Left ventricle myocardium inferior (tissue), 1 donor: ENCODE measurements around the gene GRID1. TPM values are rescaled to one million over a fixed set of nuclear protein-coding genes. Genes with fewer than 3 reads are reported as not detected.
"Not testable (repeated sequence)": the region's sequence is repeated elsewhere in the genome, so short reads cannot be mapped to it uniquely, and the experiment has no call there.

Experiments used
- DNase-seq: peaks from one replicate; pipeline ENCODE4 v3.0.0-alpha.2; 2020
- H3K27ac ChIP-seq: fragments of 200-600 bp; replicated peaks from 2 replicates; pipeline ENCODE4 v1.8.0; 2021
- H3K27me3 ChIP-seq: fragments of 200-600 bp; 2 replicates; pipeline ENCODE4 v1.8.0; 2021; ENCODE audit warnings: low read depth
- H3K36me3 ChIP-seq: fragments of 200-600 bp; 2 replicates; pipeline ENCODE4 v1.8.0; 2021
- H3K4me1 ChIP-seq: fragments of 200-600 bp; 2 replicates; pipeline ENCODE4 v1.8.0; 2021
- H3K4me3 ChIP-seq: fragments of 200-600 bp; 2 replicates; pipeline ENCODE4 v1.8.0; 2021; ENCODE audit warnings: mild to moderate bottlenecking, moderate library complexity
- H3K9me3 ChIP-seq: fragments of 200-600 bp; replicated peaks from 2 replicates; pipeline ENCODE4 v1.8.0; 2021
- intact Hi-C: fragments of 100-400 bp; cut with micrococcal nuclease; formaldehyde crosslinking; loops from one replicate; pipeline ENCODE4 v1.11.0; 2022
- total RNA-seq: library from RNA; stranded (reverse); fragmentation: NEBNext Ultra II Directional; extraction: Animal tissue kit (Norgen Biotek cat#: 25700); gene quantifications from one replicate; pipeline ENCODE4 v1.2.1, GENCODE V29; 2021
- TF ChIP-seq, protein P1 (sequence below): fragments of 200-600 bp; IDR thresholded peaks from 2 replicates; pipeline ENCODE4 v1.8.0; 2021; ENCODE audit warnings: antibody characterized with exemption, mild to moderate bottlenecking, borderline replicate concordance
- donor health status: DM: no; HTN: yes; CAD: no; lungs with severe emphysema.

GRID1 gene
- total RNA-seq, 1 donor from 2014 or later = 1.6 TPM

DNA sequence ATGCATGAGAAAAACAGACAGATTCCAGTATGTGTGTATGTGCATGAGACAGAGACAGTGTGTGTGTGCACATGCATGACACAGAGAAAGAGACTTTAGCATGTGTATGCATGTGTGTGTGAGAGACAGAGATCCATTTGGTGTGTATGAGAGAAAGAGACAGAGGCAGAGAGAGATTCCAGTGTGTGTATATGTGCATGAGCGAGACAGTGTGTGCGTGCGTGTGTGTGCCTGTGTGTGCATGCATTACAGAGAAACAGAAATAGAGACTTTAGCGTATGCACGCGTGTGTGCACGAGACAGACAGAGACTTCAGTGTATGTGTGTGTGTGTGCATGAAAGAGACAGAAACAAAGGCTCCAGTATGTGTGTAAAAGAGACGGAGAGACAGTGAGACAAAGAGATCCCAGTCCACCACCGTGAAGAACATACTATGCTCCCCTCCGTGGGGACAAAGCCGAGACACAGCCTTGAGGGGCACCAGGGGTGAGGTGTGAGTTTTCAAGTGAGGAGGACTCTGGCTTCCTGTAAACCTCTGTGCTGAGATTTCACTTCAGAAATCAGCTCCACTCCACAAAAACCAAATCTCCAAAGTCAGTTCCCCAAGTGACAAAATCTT lies 188.9 kb downstream of the GRID1 start:
- Histone ChIP-seq H3K27me3 (peaks cover 19% of the 10 kb centered on the region), H3K27ac (no peak overlapping the region), H3K4me1 (no peaks in the 10 kb centered on the region), H3K4me3 (no peak overlapping the region), H3K36me3 (no peaks in the 10 kb centered on the region), H3K9me3 (no peaks in the 10 kb centered on the region)
- no peak for DNase-seq
- intact Hi-C loops = no loop called here
- TF ChIP-seq, protein P1, sequence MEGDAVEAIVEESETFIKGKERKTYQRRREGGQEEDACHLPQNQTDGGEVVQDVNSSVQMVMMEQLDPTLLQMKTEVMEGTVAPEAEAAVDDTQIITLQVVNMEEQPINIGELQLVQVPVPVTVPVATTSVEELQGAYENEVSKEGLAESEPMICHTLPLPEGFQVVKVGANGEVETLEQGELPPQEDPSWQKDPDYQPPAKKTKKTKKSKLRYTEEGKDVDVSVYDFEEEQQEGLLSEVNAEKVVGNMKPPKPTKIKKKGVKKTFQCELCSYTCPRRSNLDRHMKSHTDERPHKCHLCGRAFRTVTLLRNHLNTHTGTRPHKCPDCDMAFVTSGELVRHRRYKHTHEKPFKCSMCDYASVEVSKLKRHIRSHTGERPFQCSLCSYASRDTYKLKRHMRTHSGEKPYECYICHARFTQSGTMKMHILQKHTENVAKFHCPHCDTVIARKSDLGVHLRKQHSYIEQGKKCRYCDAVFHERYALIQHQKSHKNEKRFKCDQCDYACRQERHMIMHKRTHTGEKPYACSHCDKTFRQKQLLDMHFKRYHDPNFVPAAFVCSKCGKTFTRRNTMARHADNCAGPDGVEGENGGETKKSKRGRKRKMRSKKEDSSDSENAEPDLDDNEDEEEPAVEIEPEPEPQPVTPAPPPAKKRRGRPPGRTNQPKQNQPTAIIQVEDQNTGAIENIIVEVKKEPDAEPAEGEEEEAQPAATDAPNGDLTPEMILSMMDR = no peak

DNA sequence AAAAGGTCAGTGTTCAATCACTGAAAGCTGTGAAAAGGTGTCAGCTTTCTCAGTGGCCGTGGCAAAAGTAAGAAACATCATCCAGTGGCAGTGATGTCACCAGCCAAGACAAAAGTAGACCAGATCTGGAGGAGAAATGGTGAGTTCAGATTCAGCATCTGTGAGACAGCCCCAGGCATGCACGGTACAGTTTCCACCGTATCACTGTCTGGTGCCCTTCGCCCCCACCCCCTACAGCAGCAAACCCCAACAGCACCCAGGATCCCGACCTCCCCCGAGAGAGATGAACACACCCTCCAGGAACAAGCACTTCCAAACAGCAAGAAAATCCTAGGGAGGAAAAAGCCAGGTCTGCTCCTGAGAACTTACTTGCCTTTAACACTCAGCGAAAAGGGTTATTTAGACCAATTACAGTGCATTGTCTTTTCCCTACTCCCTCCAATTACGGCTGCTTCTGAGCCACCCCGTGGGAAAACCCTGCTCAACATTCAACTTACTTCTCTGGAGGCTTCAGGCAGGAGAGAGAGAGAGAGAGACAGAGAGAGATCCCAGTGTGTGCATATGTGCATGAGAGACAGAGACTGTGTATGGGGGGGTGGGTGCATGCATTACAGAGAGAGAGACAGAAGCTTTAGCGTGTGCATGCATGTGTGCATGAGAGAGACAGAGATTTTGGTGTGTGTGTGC lies 189.6 kb downstream of the GRID1 start:
- H3K27ac ChIP-seq = no peak overlapping the region
- H3K27me3 ChIP-seq = peaks cover 19% of the 10 kb centered on the region
- no peak for DNase-seq
- no peak overlapping the region for H3K4me3 ChIP-seq
- H3K36me3 ChIP-seq = no peaks in the 10 kb centered on the region
- H3K4me1 ChIP-seq = no peaks in the 10 kb centered on the region
- intact Hi-C loops = no loop called here
- no peaks in the 10 kb centered on the region for H3K9me3 ChIP-seq
- TF ChIP-seq, protein P1 = no peak

DNA sequence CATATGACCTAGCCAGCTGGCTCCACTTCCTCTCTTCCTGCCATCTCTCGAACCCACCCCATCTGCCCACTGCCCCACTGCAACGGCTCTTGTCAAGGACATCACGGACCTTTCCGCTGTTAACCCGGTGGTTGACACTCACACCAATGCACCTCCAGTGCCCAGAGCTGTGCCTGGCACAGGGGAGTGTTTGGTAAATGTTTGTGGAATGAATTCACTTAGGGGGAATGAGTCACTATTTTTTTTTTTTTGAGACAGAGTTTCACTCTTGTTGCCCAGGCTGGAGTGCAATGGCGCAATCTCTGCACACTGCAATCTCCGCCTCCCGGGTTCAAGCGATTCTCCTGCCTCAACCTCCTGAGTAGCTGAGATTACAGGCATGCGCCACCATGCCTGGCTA lies 191.1 kb downstream of the GRID1 start:
- H3K36me3 ChIP-seq, H3K4me1 ChIP-seq, DNase-seq, H3K4me3 ChIP-seq, H3K27me3 ChIP-seq, H3K27ac ChIP-seq, intact Hi-C loops, H3K9me3 ChIP-seq: not testable (repeated sequence)

DNA sequence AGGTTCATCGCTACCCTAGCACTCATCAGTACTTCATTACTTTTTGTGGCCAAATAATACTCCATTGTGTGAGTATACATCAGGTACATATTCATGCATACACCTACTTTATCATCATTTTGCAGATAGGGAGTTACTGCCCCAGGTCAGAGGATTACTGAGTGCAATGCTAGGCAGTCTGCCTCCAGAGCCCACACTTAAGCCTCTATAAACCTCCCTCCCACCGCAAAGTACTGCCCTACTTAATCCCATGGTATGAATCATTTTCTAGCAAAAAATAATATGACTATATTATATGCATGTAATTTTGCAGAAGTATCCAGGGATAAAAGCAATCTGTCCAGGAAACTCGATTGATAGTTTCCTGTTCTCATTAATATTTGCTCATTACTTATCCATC lies 194.3 kb downstream of the GRID1 start:
- Histone ChIP-seq H3K36me3 (no peaks in the 10 kb centered on the region), H3K9me3 (no peaks in the 10 kb centered on the region), H3K4me3 (no peak overlapping the region), H3K27ac (no peak overlapping the region), H3K4me1 (no peaks in the 10 kb centered on the region), H3K27me3 (peaks cover 7% of the 10 kb centered on the region)
- intact Hi-C loops = no loop called here
- TF ChIP-seq, protein P1 = no peak
- no peak for DNase-seq

DNA sequence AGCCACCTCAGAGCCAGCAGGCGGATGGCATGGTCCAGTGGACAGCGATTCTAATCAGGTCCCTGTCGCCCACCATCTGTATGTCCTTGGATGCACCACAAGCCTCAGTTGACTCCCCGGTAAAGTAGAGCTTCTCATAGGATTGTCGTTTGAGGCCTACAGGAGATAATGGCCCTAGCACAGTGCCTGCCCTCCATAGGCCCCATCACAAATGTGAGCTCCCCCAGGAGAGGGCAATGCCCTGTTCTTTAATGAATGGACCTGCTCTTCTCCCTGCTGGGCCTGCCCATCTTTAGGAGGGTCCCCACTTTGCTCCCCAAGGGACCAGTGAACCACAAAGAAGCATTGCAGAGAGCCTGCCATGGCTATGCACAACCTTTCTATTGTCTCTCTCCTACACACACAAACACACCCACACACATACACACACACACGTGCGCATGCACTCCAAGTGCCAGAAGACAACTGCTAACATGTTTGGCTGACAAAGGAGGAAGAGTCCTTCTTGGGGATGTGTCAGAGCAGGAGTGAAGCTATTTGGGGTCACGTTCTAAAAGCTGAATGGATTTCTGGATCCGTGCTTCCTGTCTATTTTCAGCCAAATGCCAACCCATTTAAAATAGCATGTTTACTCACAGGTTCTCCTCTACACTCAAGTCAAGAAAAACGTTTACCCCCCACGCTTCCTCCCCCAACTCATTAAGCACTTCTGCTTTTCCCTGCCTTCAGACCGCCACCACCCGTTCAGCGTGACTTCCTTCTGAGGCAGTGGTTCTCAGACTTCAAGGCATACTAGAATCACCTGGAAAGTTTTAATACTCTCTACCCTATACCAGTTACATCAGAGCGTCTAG lies 196.1 kb downstream of the GRID1 start:
- intact Hi-C loops = no loop called here
- TF ChIP-seq, protein P1 = no peak
- H3K27ac ChIP-seq = no peak overlapping the region
- no peaks in the 10 kb centered on the region for H3K36me3 ChIP-seq
- H3K4me1 ChIP-seq = no peaks in the 10 kb centered on the region
- H3K9me3 ChIP-seq = no peaks in the 10 kb centered on the region
- DNase-seq = no peak
- peaks cover 6% of the 10 kb centered on the region for H3K27me3 ChIP-seq
- no peak overlapping the region for H3K4me3 ChIP-seq
